Endothelial cell of umbilical vein (primary cell): ENCODE data around the gene HSFX3. TPM values are rescaled to one million over a fixed set of nuclear protein-coding genes. Genes with fewer than 3 reads are reported as not detected.
A peak's percentile ranks its signal among the peaks of the same experiment; 100 is the strongest.
"Not testable (repeated sequence)": the region's sequence is repeated elsewhere in the genome, so short reads cannot be mapped to it uniquely, and the experiment has no call there.

Experiments used
- BruUV-seq: library from RNA; stranded (reverse); fragments of 400-500 nt; replicated peaks from 2 replicates; lab custom pipeline; 2021; lab: Mats Ljungman, UMichigan
- CTCF ChIA-PET: fragments of 300-600, 350-600 bp; sonication (Branson Sonifier 250); formaldehyde crosslinking; loops from one replicate; lab custom pipeline; 2021; ENCODE audit warnings: antibody characterized with exemption, inconsistent platforms; lab: Charles Lee
- POLR2A ChIA-PET: fragments of 300-600, 350-600 bp; sonication (Branson Sonifier 250); formaldehyde crosslinking; loops from one replicate; lab custom pipeline; 2021; ENCODE audit warnings: antibody characterized with exemption, inconsistent platforms; lab: Charles Lee
- DNase-seq: peaks from one replicate; pipeline ENCODE4 v3.0.0-alpha.2; 2011; ENCODE audit warnings: low read depth, low spot score
- FAIRE-seq: peaks from 2 replicates; lab custom pipeline; 2011; peaks lifted over from hg19 to GRCh38; lab: Jason Lieb, UNC
- H2AFZ ChIP-seq: 2 replicates; pipeline ENCODE4 v1.6.0; 2012; ENCODE audit warnings: low read depth, low read length, control low read depth, inconsistent platforms
- H3K27ac ChIP-seq: 2 replicates; pipeline ENCODE4 v1.5.1; 2011; ENCODE audit warnings: low read depth, mild to moderate bottlenecking, control low read depth, low read length, moderate library complexity; ENCODE audit not compliant: insufficient read depth
- H3K27me3 ChIP-seq, 2 experiments: 2 replicates each; pipeline versions ENCODE4 v1.6.0 to v1.6.1; 2011; ENCODE audit warnings: low read length in 2 of 2, mixed read lengths in 1 of 2; ENCODE audit not compliant: control insufficient read depth in 2 of 2, insufficient read depth in 2 of 2
- H3K36me3 ChIP-seq, 2 experiments: 2 replicates in 1 of 2; 3 replicates in 1 of 2; pipeline ENCODE4 v1.5.1; 2011; ENCODE audit warnings: low read length in 2 of 2, mild to moderate bottlenecking in 1 of 2, moderate library complexity in 1 of 2; ENCODE audit not compliant: control insufficient read depth in 2 of 2, insufficient read depth in 2 of 2; ENCODE audit errors: extremely low read depth in 1 of 2
- H3K4me1 ChIP-seq: 3 replicates; pipeline ENCODE4 v1.5.1; 2011; ENCODE audit warnings: mild to moderate bottlenecking, low read length; ENCODE audit not compliant: control insufficient read depth, insufficient read depth; ENCODE audit errors: extremely low read depth
- H3K4me2 ChIP-seq: 2 replicates; pipeline ENCODE4 v1.6.1; 2011; ENCODE audit warnings: low read length, control low read depth, mixed read lengths; ENCODE audit not compliant: insufficient read depth
- H3K4me3 ChIP-seq, 3 experiments: fragments of 200-600 bp in 1 of 3; sonication (generic), shearing (Covaris generic) in 1 of 3; replicated peaks in 1 of 3; 2 replicates each; pipeline ENCODE4 v1.5.1; 2011 to 2016; ENCODE audit warnings: control low read depth in 3 of 3, low read length in 3 of 3, mild to moderate bottlenecking in 2 of 3, inconsistent platforms in 1 of 3, low read depth in 1 of 3, moderate library complexity in 1 of 3; ENCODE audit not compliant: insufficient read depth in 1 of 3
- H3K79me2 ChIP-seq: 2 replicates; pipeline ENCODE4 v1.6.0; 2012; ENCODE audit warnings: low read length, inconsistent platforms; ENCODE audit not compliant: control insufficient read depth, insufficient read depth
- H3K9ac ChIP-seq: replicated peaks from 2 replicates; pipeline ENCODE3; 2011; ENCODE audit warnings: low read length, control low read depth; ENCODE audit not compliant: insufficient read depth; ENCODE audit errors: extremely low read depth
- H3K9me1 ChIP-seq: replicated peaks from 3 replicates; pipeline ENCODE4 v1.6.0; 2011; ENCODE audit warnings: mild to moderate bottlenecking, low read length; ENCODE audit not compliant: control insufficient read depth, insufficient read depth; ENCODE audit errors: extremely low read depth
- H3K9me3 ChIP-seq: replicated peaks from 2 replicates; pipeline ENCODE4 v1.5.1; 2012; ENCODE audit warnings: low read length, inconsistent platforms; ENCODE audit not compliant: control insufficient read depth, insufficient read depth
- H4K20me1 ChIP-seq: replicated peaks from 2 replicates; pipeline ENCODE3; 2011; ENCODE audit warnings: mild to moderate bottlenecking, low read length; ENCODE audit not compliant: control insufficient read depth, insufficient read depth; ENCODE audit errors: extremely low read depth
- FOS ChIP-seq: IDR thresholded peaks from 2 replicates; pipeline ENCODE4 v1.6.1; 2011; ENCODE audit warnings: mild to moderate bottlenecking, low read length, moderate library complexity, borderline replicate concordance; ENCODE audit not compliant: insufficient read depth
- GATA2 ChIP-seq: IDR thresholded peaks from 2 replicates; pipeline ENCODE4 v1.7.0; 2011; ENCODE audit warnings: low read depth, mild to moderate bottlenecking, moderate library complexity, mixed read lengths, low read length; ENCODE audit not compliant: insufficient read length, insufficient read depth
- MYC ChIP-seq: IDR thresholded peaks from one replicate; pipeline ENCODE4 v1.6.1; 2011; ENCODE audit warnings: mild to moderate bottlenecking, low read depth, low read length
- POLR2A ChIP-seq: IDR thresholded peaks from 2 replicates; pipeline ENCODE4 v1.6.1; 2012; ENCODE audit warnings: low read depth, mild to moderate bottlenecking, control low read depth, low read length
- POLR2AphosphoS5 ChIP-seq: IDR thresholded peaks from 2 replicates; pipeline ENCODE4 v1.6.1; 2012; ENCODE audit warnings: low read depth, mild to moderate bottlenecking, control low read depth, low read length, moderate library complexity; ENCODE audit not compliant: insufficient read depth
- dilution Hi-C: fragments of 300-500 bp; cut with MboI; formaldehyde crosslinking; loops from one replicate; pipeline ENCODE4 v1.15.0; 2019; ENCODE audit warnings: low sequenced_read_pairs; ENCODE audit not compliant: extremely low pct_ligation_motif_present
- intact Hi-C: fragments of 100-400 bp; cut with micrococcal nuclease; formaldehyde crosslinking; loops from one replicate; pipeline ENCODE4 v1.10.0; 2022
- polyA plus RNA-seq, 4 experiments: library from polyadenylated mRNA; depleted of rRNA in 3 of 4; stranded (reverse) in 3 of 4; unstranded in 1 of 4; fragments of >200 nt; gene quantifications; 2 replicates each; pipeline versions ENCODE4 v1.2.1 to v1.2.3, GENCODE V29; 2011 to 2012; ENCODE audit warnings: missing spikeins in 1 of 4
- total RNA-seq: library from RNA; stranded (reverse); gene quantifications from 2 replicates; pipeline ENCODE4 v1.2.3, GENCODE V29; 2021
- TF ChIP-seq, protein P1 (sequence below), 2 donors: IDR thresholded peaks; 1 replicate in 1 of 2; 2 replicates in 1 of 2; pipeline ENCODE4 v1.5.1; 2011; ENCODE audit warnings: low read length in 2 of 2, mild to moderate bottlenecking in 2 of 2, moderate library complexity in 2 of 2, control low read depth in 1 of 2, inconsistent platforms in 1 of 2, low read depth in 1 of 2; ENCODE audit not compliant: insufficient read depth in 1 of 2; ENCODE audit errors: extremely low read depth in 1 of 2
- TF ChIP-seq, protein P2 (sequence below): IDR thresholded peaks from 2 replicates; pipeline ENCODE4 v1.6.1; 2011; ENCODE audit not compliant: insufficient read depth, insufficient read length

HSFX3 gene
- total and polyA plus RNA-seq, 2 donors (not counting 3 experiments of a cell fraction or from before 2014, with no cell fraction given): not detected

DNA sequence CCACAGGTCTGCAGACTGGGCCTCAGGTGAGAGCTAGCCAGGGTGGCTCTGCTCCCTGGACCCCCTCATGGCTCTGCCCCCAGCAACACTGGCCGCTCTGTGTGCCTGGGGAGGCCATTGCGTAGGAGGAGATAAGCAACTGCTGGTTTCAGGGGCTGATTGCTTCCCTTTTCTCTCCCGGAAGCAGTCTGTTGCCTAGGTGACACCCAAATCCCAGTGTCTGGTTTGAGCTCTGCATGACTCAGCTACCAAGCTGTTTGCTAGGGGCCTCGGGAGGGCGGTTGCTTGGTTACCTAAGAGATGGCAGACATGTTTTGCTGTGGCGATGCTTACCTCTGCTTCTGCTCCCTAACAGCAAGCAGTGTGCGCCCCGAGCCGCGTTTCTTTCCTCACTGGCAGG lies 24.3 kb downstream of the HSFX3 start:
- POLR2A ChIA-PET, dilution Hi-C loops: not testable (repeated sequence)

DNA sequence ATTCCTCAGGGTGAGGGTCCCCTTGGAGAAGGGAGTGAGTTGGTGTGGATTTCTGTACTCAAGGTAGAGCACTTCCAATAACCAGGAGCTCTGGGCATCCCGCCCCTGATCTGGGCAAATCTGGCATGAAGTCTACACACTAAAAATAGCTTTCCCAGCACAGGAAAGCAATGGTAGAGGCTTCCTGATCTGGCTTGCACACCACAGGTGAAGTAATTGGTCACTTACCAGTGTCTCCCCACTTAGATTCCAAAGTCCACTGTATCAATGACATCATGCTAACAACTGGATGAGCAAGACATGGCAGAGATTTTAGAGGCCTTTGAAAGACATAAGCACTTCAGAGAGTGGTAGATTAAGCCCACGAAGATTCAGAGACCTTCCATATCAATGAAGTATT lies 26.8 kb downstream of the HSFX3 start:
- POLR2A ChIA-PET: no interaction called here
- Histone ChIP-seq H3K27me3 (peaks cover 0 to 4% of the 10 kb centered on the region in 2 experiments), H3K9me3 (no peaks in the 10 kb centered on the region), H3K4me1 (peaks cover 4% of the 10 kb centered on the region), H3K9ac (no peak overlapping the region), H3K79me2 (no peaks in the 10 kb centered on the region), H3K36me3 (no peaks in the 10 kb centered on the region), H2AFZ (no peak overlapping the region), H3K4me3 (no peak overlapping the region), H3K4me2 (no peak overlapping the region), H4K20me1 (no peaks in the 10 kb centered on the region), H3K27ac (no peak overlapping the region), H3K9me1 (no peaks in the 10 kb centered on the region)
- no peak for FAIRE-seq
- CTCF ChIA-PET: interaction anchor here (2.4 kb wide), 1 partner anchor 11 kb away, joined by 9 read pairs; no protein-coding TSS in a partner anchor
- dilution Hi-C loops (no loop called here), intact Hi-C loops (no loop called here)
- TF ChIP-seq POLR2AphosphoS5: no peak
- TF ChIP-seq FOS: no peak
- no peak for TF ChIP-seq MYC
- TF ChIP-seq, protein P1, sequence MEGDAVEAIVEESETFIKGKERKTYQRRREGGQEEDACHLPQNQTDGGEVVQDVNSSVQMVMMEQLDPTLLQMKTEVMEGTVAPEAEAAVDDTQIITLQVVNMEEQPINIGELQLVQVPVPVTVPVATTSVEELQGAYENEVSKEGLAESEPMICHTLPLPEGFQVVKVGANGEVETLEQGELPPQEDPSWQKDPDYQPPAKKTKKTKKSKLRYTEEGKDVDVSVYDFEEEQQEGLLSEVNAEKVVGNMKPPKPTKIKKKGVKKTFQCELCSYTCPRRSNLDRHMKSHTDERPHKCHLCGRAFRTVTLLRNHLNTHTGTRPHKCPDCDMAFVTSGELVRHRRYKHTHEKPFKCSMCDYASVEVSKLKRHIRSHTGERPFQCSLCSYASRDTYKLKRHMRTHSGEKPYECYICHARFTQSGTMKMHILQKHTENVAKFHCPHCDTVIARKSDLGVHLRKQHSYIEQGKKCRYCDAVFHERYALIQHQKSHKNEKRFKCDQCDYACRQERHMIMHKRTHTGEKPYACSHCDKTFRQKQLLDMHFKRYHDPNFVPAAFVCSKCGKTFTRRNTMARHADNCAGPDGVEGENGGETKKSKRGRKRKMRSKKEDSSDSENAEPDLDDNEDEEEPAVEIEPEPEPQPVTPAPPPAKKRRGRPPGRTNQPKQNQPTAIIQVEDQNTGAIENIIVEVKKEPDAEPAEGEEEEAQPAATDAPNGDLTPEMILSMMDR (IDR thresholded peaks at IDR 0.05; ENCODE audit: extremely low read depth in 1 of 2, insufficient read depth in 1 of 2, low read depth in 1 of 2, low read length in 2 of 2): no peak
- TF ChIP-seq, protein P2, sequence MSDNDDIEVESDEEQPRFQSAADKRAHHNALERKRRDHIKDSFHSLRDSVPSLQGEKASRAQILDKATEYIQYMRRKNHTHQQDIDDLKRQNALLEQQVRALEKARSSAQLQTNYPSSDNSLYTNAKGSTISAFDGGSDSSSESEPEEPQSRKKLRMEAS: no peak
- no peak for TF ChIP-seq POLR2A
- no peak for TF ChIP-seq GATA2
- no peak for DNase-seq
- no TSS peak for BruUV-seq

More for the DNA sequence above, 24.3 kb downstream of the HSFX3 start:
- H3K4me1 ChIP-seq, BruUV-seq, CTCF ChIA-PET, H3K4me3 ChIP-seq, H3K9me1 ChIP-seq, H3K9me3 ChIP-seq, H4K20me1 ChIP-seq, H3K27me3 ChIP-seq, H3K36me3 ChIP-seq, intact Hi-C loops, H3K79me2 ChIP-seq, H3K9ac ChIP-seq, H3K4me2 ChIP-seq, H2AFZ ChIP-seq: not testable (repeated sequence)
- DNase-seq (peak; percentile 17), FAIRE-seq (peak; percentile 99)
- H3K27ac ChIP-seq: peak overlapping the region; percentile 44
